GM13977 (cell line): Measurements from ENCODE around the gene ZNF839.

ENCODE experiments used
- DNase-seq: peaks from one replicate; pipeline ENCODE4 v3.0.0; 2012; ENCODE audit warnings: low spot score
- CTCF ChIP-seq: IDR thresholded peaks from 2 replicates; pipeline ENCODE4 v1.5.1; 2012; ENCODE audit warnings: mild to moderate bottlenecking, control low read depth; ENCODE audit not compliant: insufficient read depth; ENCODE audit errors: extremely low read depth, missing control alignments
- in situ Hi-C: fragments of 300-500 bp; cut with MboI; formaldehyde crosslinking; loops from one replicate; pipeline ENCODE4 v1.12.0; 2022; ENCODE audit warnings: low sequenced_read_pairs, low pct_unique_long_range_greater_than_20kb, mixed read lengths, inconsistent platforms; ENCODE audit not compliant: unreplicated experiment

ZNF839 gene

GRCh38 chr14:102319351-102320032 lies at the start of gene ZNF839:
TSS of gene ZNF839 (plus strand) at chr14:102319746. CDS start at chr14:102319766, 20 bp downstream.
- in situ Hi-C loops, result loop anchor here (25.0 kb wide), 2 partner anchors 357 to 607 kb away; partner anchors contain the start of gene DYNC1H1
- no peak for TF ChIP-seq CTCF
- DNase-seq, result peak; percentile 95

DNA sequence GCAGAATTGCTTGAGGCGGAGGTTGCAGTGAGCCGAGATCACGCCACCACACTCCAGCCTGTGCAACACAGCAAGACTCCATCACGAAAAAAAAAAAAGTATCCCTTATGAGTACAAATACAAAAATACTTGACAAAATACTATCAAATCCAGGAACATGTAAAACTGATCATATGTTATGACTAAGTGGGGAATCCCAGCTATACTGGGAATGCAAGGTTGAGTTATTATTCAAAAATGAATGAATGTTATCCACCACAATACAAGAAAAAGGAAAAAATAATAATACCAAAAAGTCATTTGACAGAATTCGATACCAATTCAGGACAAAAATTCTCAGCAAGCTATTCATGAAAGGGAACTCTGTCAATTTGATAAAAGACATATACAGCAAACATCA lies 47.2 kb upstream of the ZNF839 start:
- no peak for DNase-seq
- in situ Hi-C loops, result no loop called here
- TF ChIP-seq CTCF, result no peak

- TF ChIP-seq CTCF, result no peak
- in situ Hi-C loops, result no loop called here
- DNase-seq, result no peak
Measured at GRCh38 chr14:102275866-102276265, 43.7 kb upstream of the ZNF839 start.

DNA sequence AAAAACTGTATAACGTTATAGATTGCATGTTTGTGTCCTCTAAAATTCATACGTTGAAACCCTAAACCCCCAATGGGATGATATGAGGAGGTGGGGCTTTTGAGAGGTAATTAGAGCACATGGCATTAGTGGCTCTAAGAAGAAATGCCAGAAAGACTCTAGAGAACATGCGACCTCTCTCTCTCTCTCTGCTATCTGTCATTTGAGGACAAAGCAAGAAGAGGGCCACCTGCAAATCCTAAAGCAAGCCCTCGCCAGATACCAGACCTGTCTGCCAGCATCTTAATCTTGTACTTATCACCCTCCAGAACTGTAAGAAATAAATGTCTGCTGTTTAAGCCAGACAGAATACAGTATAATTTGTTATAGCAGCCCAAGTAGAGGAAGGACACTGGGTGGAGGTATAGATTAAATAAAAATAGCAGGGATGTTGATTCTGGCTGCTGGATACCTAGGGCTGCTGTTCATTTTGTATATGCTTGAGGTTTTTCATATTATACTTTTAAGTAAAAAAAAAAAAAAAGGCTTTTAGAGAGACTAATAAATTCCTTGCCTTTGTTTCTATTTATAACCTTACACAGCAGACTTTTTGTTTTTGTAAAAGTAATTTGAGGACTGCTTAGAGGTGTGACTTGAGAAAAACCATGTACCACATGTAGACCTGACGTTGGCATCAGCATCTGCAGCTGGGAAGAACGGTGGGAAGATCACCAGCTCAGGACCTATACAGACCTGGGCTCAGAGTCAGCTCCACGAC lies 41.5 kb upstream of the ZNF839 start:
- in situ Hi-C loops, result no loop called here
- no peak for DNase-seq
- TF ChIP-seq CTCF, result no peak

DNA sequence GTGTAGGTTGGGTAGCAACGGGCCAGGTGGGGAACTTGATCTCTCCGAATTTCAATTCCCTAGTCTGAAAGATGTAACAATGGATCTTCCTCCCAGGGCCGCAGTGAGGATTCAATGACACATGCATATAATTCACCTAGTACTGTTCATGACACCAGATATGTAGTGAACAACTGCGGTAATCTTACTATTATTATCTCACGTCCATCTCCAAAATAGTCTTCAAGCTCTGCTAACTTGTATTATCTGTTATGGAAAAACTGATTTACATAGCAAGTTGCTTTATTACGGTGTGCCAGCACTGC lies 41.0 kb upstream of the ZNF839 start:
- in situ Hi-C loops, result no loop called here
- no peak for DNase-seq

GRCh38 chr14:102279282-102279681 lies 40.3 kb upstream of the ZNF839 start:
- DNase-seq, result no peak
- TF ChIP-seq CTCF, result no peak
- in situ Hi-C loops, result no loop called here

More for the DNA sequence above, 41.0 kb upstream of the ZNF839 start:
- no peak for TF ChIP-seq CTCF
